Kidney (tissue), 22 donors: Measurements from ENCODE around the gene GALK2. TPM values are rescaled to one million over a fixed set of nuclear protein-coding genes. Genes with fewer than 3 reads are reported as not detected.

Source experiments
- DNase-seq, 5 donors: peaks; one replicate each; pipeline ENCODE4 v3.0.0-alpha.2; 2013 to 2020
- FAIRE-seq: peaks from 2 replicates; lab custom pipeline; 2012; peaks lifted over from hg19 to GRCh38; lab: Jason Lieb, UNC
- H3K27ac ChIP-seq, 2 donors: one replicate each; pipeline ENCODE4 v1.7.0; 2013; ENCODE audit warnings: low read depth in 2 of 2, low read length in 2 of 2, inconsistent platforms in 1 of 2
- H3K27me3 ChIP-seq: one replicate; pipeline ENCODE4 v1.7.1; 2013; ENCODE audit warnings: low read length, inconsistent platforms; ENCODE audit not compliant: control insufficient read depth, insufficient read depth
- H3K36me3 ChIP-seq, 3 donors: one replicate each; pipeline versions ENCODE4 v1.7.0 to v1.7.1; 2013; ENCODE audit warnings: low read length in 3 of 3, control low read depth in 1 of 3, inconsistent platforms in 1 of 3; ENCODE audit not compliant: insufficient read depth in 3 of 3, control insufficient read depth in 2 of 3
- H3K4me1 ChIP-seq, 3 donors: one replicate each; pipeline versions ENCODE4 v1.7.0 to v1.7.1; 2013; ENCODE audit warnings: low read length in 3 of 3, inconsistent platforms in 1 of 3, low read depth in 1 of 3; ENCODE audit not compliant: control insufficient read depth in 2 of 3, insufficient read depth in 2 of 3
- H3K4me3 ChIP-seq, 3 donors: one replicate each; pipeline versions ENCODE4 v1.7.0 to v1.8.1; 2013; ENCODE audit warnings: low read length in 3 of 3, control low read depth in 1 of 3, inconsistent platforms in 1 of 3
- H3K9ac ChIP-seq, 3 donors: one replicate each; pipeline versions ENCODE4 v1.7.0 to v1.7.1; 2013; ENCODE audit warnings: low read length in 3 of 3, control low read depth in 1 of 3, inconsistent platforms in 1 of 3
- H3K9me3 ChIP-seq, 3 donors: one replicate each; pipeline versions ENCODE4 v1.7.0 to v1.7.1; 2013; ENCODE audit warnings: low read length in 3 of 3, control low read depth in 1 of 3, inconsistent platforms in 1 of 3; ENCODE audit not compliant: control insufficient read depth in 2 of 3, insufficient read depth in 1 of 3
- intact Hi-C: fragments of 100-400 bp; cut with DNase I; formaldehyde crosslinking; loops from one replicate; pipeline ENCODE4 v1.11.1; 2022
- long read RNA-seq, 10 donors: library from polyadenylated mRNA in 1 of 10; unstranded in 1 of 10; transcript quantifications; one replicate each; pipeline ENCODE4 v2.0.0 and lab custom pipeline, GENCODE V29; 2021 to 2026
- polyA plus RNA-seq: library from polyadenylated mRNA; stranded (reverse); fragments of 350-450 nt; fragmentation: Illumina TruSeq; extraction: RNeasy Lipid Tissue Mini Kit (QIAGEN cat#74804); gene quantifications from one replicate; pipeline ENCODE4 v1.2.3, GENCODE V29; 2014; ENCODE audit warnings: low read depth, low replicate concordance; ENCODE audit not compliant: insufficient read depth
- total RNA-seq: library from RNA; stranded (reverse); fragmentation: NEBNext Ultra II Directional; extraction: Animal tissue kit (Norgen Biotek cat#: 25700); gene quantifications from one replicate; pipeline ENCODE4 v1.2.1, GENCODE V29; 2021
- TF ChIP-seq, protein P1 (sequence below): IDR thresholded peaks from 3 replicates; pipeline ENCODE4 v1.5.1; 2012; ENCODE audit warnings: mild to moderate bottlenecking, moderate library complexity, borderline replicate concordance; ENCODE audit not compliant: insufficient read depth; ENCODE audit errors: extremely low read depth
- donor health status: control.
- donor health status: control.
- donor health status: control.
- donor health status: control.
- donor health status: control.
- donor health status: DM: yes; HTN: yes; CAD: no.
- donor health status: Normal renal cell carcinoma (clear cell type).

Gene GALK2
- total RNA-seq (40.6 TPM), polyA plus RNA-seq (36.4 TPM)
- long read RNA-seq, donor 1, partial matches to known transcripts: 0 of 1 reads
- long read RNA-seq, donor 1, other reads (novel, unspliced or antisense): 0 of 1 reads
- long read RNA-seq, donor 2, full-length matches to known transcripts: 6 of 6 reads
- long read RNA-seq, donor 2, partial matches to known transcripts: 0 of 6 reads
- long read RNA-seq, donor 2, other reads (novel, unspliced or antisense): 0 of 6 reads
- long read RNA-seq, donor 3, full-length matches to known transcripts: 4 of 4 reads
- long read RNA-seq, donor 3, partial matches to known transcripts: 0 of 4 reads
- long read RNA-seq, donor 3, other reads (novel, unspliced or antisense): 0 of 4 reads
- long read RNA-seq, donor 4, full-length matches to known transcripts: 4 of 11 reads
- long read RNA-seq, donor 4, partial matches to known transcripts: 7 of 11 reads
- long read RNA-seq, donor 4, other reads (novel, unspliced or antisense): 0 of 11 reads
- long read RNA-seq, donor 5: 0 reads
- long read RNA-seq, donor 6, full-length matches to known transcripts: 4 of 4 reads
- long read RNA-seq, donor 6, partial matches to known transcripts: 0 of 4 reads
- long read RNA-seq, donor 6, other reads (novel, unspliced or antisense): 0 of 4 reads
- long read RNA-seq, donor 7, full-length matches to known transcripts: 11 of 24 reads
- long read RNA-seq, donor 7, partial matches to known transcripts: 0 of 24 reads
- long read RNA-seq, donor 7, other reads (novel, unspliced or antisense): 13 of 24 reads
- long read RNA-seq, donor 8, full-length matches to known transcripts: 1 of 1 reads
- long read RNA-seq, donor 8, partial matches to known transcripts: 0 of 1 reads
- long read RNA-seq, donor 8, other reads (novel, unspliced or antisense): 0 of 1 reads
- long read RNA-seq, donor 9: 0 reads
- long read RNA-seq, donor 10, full-length matches to known transcripts: 2 of 2 reads
- long read RNA-seq, donor 10, partial matches to known transcripts: 0 of 2 reads
- long read RNA-seq, donor 10, other reads (novel, unspliced or antisense): 0 of 2 reads

GRCh38 chr15:49169880-49170597 lies at the start of gene GALK2:
Gene GALK2 (plus strand): TSS chr15:49170247. CDS start chr15:49170323, 76 bp downstream.
- Histone ChIP-seq H3K36me3 (no peaks in the 10 kb centered on the region), H3K27me3 (no peaks in the 10 kb centered on the region), H3K4me3 (peak within 1 kb of the TSS; percentile 83 to 95 (median 91)), H3K9ac (peak within 1 kb of the TSS; percentile 83 to 98 (median 87)), H3K4me1 (peaks cover 0 to 5% (median 5%) of the 10 kb centered on the region in 3 donors), H3K9me3 (no peaks in the 10 kb centered on the region), H3K27ac (peak within 1 kb of the TSS; percentile 88 to 89)
- no peak for FAIRE-seq
- TF ChIP-seq, protein P1, sequence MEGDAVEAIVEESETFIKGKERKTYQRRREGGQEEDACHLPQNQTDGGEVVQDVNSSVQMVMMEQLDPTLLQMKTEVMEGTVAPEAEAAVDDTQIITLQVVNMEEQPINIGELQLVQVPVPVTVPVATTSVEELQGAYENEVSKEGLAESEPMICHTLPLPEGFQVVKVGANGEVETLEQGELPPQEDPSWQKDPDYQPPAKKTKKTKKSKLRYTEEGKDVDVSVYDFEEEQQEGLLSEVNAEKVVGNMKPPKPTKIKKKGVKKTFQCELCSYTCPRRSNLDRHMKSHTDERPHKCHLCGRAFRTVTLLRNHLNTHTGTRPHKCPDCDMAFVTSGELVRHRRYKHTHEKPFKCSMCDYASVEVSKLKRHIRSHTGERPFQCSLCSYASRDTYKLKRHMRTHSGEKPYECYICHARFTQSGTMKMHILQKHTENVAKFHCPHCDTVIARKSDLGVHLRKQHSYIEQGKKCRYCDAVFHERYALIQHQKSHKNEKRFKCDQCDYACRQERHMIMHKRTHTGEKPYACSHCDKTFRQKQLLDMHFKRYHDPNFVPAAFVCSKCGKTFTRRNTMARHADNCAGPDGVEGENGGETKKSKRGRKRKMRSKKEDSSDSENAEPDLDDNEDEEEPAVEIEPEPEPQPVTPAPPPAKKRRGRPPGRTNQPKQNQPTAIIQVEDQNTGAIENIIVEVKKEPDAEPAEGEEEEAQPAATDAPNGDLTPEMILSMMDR: no peak
- peak; percentile 90 to 95 (median 93) for DNase-seq
- intact Hi-C loops: no loop called here

GRCh38 chr15:49120832-49121231 lies 49.2 kb upstream of the GALK2 start:
- FAIRE-seq (no peak), DNase-seq (no peak)
- Histone ChIP-seq H3K9me3 (no peaks in the 10 kb centered on the region), H3K4me3 (no peak overlapping the region), H3K27me3 (no peaks in the 10 kb centered on the region), H3K9ac (no peak overlapping the region), H3K27ac (no peak overlapping the region), H3K36me3 (peaks cover 0 to 4% (median 3%) of the 10 kb centered on the region in 3 donors), H3K4me1 (no peaks in the 10 kb centered on the region)
- TF ChIP-seq, protein P1: no peak
- intact Hi-C loops: no loop called here

DNA sequence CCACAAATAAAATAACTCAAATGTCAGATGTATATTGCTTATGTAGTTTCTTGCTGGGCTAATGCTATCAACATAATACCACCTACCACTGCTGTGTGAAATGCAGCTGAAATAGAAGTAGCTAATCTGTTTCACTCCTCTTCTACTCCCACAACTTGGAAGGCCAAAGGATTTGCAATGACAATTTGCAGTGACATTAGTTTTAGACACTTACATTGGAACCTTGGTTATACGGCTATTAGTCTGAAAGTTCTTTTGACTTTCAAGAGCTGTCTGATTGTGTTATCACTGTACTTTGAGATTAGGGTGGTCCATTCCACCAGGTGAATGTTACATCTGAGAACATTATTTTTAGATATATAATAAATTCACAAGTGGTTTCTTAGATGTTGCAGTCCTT lies 48.1 kb upstream of the GALK2 start:
- Histone ChIP-seq H3K4me3 (no peak overlapping the region), H3K4me1 (no peaks in the 10 kb centered on the region), H3K27ac (no peak overlapping the region), H3K36me3 (peaks cover 2 to 5% (median 3%) of the 10 kb centered on the region in 3 donors), H3K9ac (no peak overlapping the region), H3K9me3 (no peaks in the 10 kb centered on the region), H3K27me3 (no peaks in the 10 kb centered on the region)
- intact Hi-C loops: no loop called here
- DNase-seq (no peak), FAIRE-seq (no peak)
- TF ChIP-seq, protein P1: no peak
